ENCODE measurements around the gene RIPOR2. TPM values are rescaled to one million over a fixed set of nuclear protein-coding genes. Genes with fewer than 3 reads are reported as not detected.
A peak's percentile ranks its signal among the peaks of the same experiment; 100 is the strongest.

The RIPOR2 gene
- total and polyA plus RNA-seq, 2 of the 13 experiments (the other 11 are each of a cell fraction or from before 2014, with no cell fraction given), result 0.02 to 0.05 TPM

DNA sequence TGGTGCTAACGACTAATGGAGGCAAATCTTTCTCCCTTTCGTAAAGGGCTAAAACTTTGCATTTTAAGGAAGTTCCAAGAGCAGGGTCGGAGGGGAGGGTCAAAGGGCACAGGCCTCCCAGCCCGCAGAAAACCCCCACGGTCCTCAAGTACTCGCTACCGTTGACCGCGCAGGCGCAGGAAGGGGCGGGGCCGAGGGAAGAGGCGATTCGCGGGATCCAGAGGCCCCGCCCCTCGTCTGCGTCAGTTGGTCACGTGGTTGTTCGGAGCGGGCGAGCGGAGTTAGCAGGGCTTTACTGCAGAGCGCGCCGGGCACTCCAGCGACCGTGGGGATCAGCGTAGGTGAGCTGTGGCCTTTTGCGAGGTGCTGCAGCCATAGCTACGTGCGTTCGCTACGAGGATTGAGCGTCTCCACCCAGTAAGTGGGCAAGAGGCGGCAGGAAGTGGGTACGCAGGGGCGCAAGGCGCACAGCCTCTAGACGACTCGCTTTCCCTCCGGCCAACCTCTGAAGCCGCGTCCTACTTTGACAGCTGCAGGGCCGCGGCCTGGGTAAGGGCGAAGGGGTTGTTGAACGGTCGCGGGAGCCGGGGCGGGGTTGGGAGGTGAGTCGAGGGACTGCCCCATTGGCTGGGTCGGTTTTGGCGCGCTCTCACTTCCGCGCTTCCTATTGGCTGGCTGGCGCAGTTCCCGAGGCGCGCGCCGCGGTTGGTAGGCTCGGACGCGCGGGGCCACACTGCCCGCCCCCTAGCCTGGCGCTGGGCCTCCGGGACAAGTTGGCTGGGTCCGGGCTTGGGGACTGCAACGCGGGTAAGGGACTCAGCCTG, 160.9 kb downstream of the RIPOR2 start, which contains the start of gene GMNN (continued):
- TF ChIP-seq ATF2 (CRISPR knock-in tag; IDR thresholded peaks at IDR 0.05) (peak; percentile 50), ZMAT3 (CRISPR knock-in tag; conservative IDR thresholded peaks at IDR 0.05) (peak; percentile 95; the same call in 1 of the 2 replicates), SALL1 (CRISPR knock-in tag; IDR thresholded peaks at IDR 0.05) (peak; percentile 99), ZUFSP (CRISPR knock-in tag; IDR thresholded peaks at IDR 0.05; ENCODE audit: borderline replicate concordance) (no peak), PHF21A (CRISPR knock-in tag; IDR thresholded peaks at IDR 0.05) (peak; percentile 65), ZNF225 (CRISPR knock-in tag; IDR thresholded peaks at IDR 0.05) (peak; percentile 93; the same call in 1 of the 2 replicates), NONO (IDR thresholded peaks at IDR 0.05) (no peak), NONO (CRISPR knock-in tag; conservative IDR thresholded peaks at IDR 0.05) (peak; percentile 96), ZNF597 (CRISPR knock-in tag; IDR thresholded peaks at IDR 0.05) (no peak), PTBP1 (IDR thresholded peaks at IDR 0.05; ENCODE audit: low read depth, low read length, poor library complexity, severe bottlenecking) (no peak), NFKBIZ (CRISPR knock-in tag; IDR thresholded peaks at IDR 0.05) (peak; percentile 44; the same call in 1 of the 2 replicates), RERE (CRISPR knock-in tag; IDR thresholded peaks at IDR 0.05; ENCODE audit: low read depth) (no peak), ZNF143 (CRISPR knock-in tag; IDR thresholded peaks at IDR 0.05) (no peak; the same call in none of the 2 replicates)
- TF ChIP-seq, protein P1, sequence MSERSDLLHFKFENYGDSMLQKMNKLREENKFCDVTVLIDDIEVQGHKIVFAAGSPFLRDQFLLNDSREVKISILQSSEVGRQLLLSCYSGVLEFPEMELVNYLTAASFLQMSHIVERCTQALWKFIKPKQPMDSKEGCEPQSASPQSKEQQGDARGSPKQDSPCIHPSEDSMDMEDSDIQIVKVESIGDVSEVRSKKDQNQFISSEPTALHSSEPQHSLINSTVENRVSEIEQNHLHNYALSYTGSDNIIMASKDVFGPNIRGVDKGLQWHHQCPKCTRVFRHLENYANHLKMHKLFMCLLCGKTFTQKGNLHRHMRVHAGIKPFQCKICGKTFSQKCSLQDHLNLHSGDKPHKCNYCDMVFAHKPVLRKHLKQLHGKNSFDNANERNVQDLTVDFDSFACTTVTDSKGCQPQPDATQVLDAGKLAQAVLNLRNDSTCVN (CRISPR knock-in tag; IDR thresholded peaks at IDR 0.05; ENCODE audit: borderline replicate concordance), result no peak; the same call in none of the 2 replicates
- TF ChIP-seq, protein P2, sequence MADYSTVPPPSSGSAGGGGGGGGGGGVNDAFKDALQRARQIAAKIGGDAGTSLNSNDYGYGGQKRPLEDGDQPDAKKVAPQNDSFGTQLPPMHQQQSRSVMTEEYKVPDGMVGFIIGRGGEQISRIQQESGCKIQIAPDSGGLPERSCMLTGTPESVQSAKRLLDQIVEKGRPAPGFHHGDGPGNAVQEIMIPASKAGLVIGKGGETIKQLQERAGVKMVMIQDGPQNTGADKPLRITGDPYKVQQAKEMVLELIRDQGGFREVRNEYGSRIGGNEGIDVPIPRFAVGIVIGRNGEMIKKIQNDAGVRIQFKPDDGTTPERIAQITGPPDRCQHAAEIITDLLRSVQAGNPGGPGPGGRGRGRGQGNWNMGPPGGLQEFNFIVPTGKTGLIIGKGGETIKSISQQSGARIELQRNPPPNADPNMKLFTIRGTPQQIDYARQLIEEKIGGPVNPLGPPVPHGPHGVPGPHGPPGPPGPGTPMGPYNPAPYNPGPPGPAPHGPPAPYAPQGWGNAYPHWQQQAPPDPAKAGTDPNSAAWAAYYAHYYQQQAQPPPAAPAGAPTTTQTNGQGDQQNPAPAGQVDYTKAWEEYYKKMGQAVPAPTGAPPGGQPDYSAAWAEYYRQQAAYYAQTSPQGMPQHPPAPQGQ (CRISPR knock-in tag; IDR thresholded peaks at IDR 0.05; ENCODE audit: borderline replicate concordance), result no peak
